Psoas muscle (tissue), 8 donors: ENCODE data around the gene PDZD2. TPM values are rescaled to one million over a fixed set of nuclear protein-coding genes. Genes with fewer than 3 reads are reported as not detected.

Experiments used
- ATAC-seq, 4 donors: fragments of 200-7000 bp; cut with Tn5 transposase; one replicate each; pipeline ENCODE4 v1.9.1; 2020; ENCODE audit warnings: moderate library complexity in 3 of 4, mild to moderate bottlenecking in 2 of 4
- DNase-seq, 2 donors: peaks; one replicate each; pipeline ENCODE4 v3.0.0-alpha.2; 2020
- H3K27ac ChIP-seq: fragments of 200-600 bp; one replicate; pipeline ENCODE4 v1.8.0; 2022
- H3K27me3 ChIP-seq, 3 donors: fragments of 200-600 bp in 1 of 3; one replicate each; pipeline versions ENCODE4 v1.6.1 to v1.8.0; 2013 to 2022; ENCODE audit warnings: low read length in 2 of 3, mild to moderate bottlenecking in 2 of 3, moderate library complexity in 1 of 3; ENCODE audit not compliant: insufficient read depth in 3 of 3
- H3K36me3 ChIP-seq, 2 donors: fragments of 200-600 bp in 1 of 2; one replicate each; pipeline versions ENCODE4 v1.6.1 to v1.8.0; 2013 to 2022; ENCODE audit warnings: low read depth in 1 of 2, mild to moderate bottlenecking in 1 of 2, moderate library complexity in 1 of 2; ENCODE audit not compliant: insufficient read depth in 1 of 2
- H3K4me1 ChIP-seq: fragments of 200-600 bp; one replicate; pipeline ENCODE4 v1.8.0; 2022
- H3K4me3 ChIP-seq: fragments of 200-600 bp; one replicate; pipeline ENCODE4 v1.8.0; 2022; ENCODE audit warnings: mild to moderate bottlenecking
- H3K9me3 ChIP-seq: fragments of 200-600 bp; one replicate; pipeline ENCODE4 v1.8.0; 2022
- WGBS, 3 donors: extraction: QIAGEN DNeasy Blood & Tissue Kit; methylation state at CpG; one replicate each; pipeline versions ENCODE4 v1.1.6 to v1.1.7; 2013; 5-methylcytosine and 5-hydroxymethylcytosine counted together
- intact Hi-C, 2 donors: fragments of 100-400 bp; cut with DNase I; formaldehyde crosslinking; loops; one replicate each; pipeline versions ENCODE4 v1.11.0 to v1.14.2; 2022
- polyA plus RNA-seq, 3 donors: library from polyadenylated mRNA; stranded (reverse); fragments of 200-250 nt; gene quantifications; one replicate each; pipeline ENCODE4 v1.2.3, GENCODE V29; 2013
- total RNA-seq, 4 donors: library from RNA; stranded (reverse); fragmentation: NEBNext Ultra II Directional in 2 of 4; extraction: Animal tissue kit (Norgen Biotek cat#: 25700) in 2 of 4; gene quantifications; one replicate each; pipeline versions ENCODE4 v1.2.1 to v1.2.4, GENCODE V29; 2021 to 2023
- TF ChIP-seq, protein P1 (sequence below): fragments of 200-600 bp; IDR thresholded peaks from one replicate; pipeline ENCODE4 v1.8.0; 2022; ENCODE audit warnings: antibody characterized with exemption
- donor health status: healthy with polysubstance abuse.
- donor health status: DM: no; HTN: no; CAD: no; lungs with moderate emphysema.
- donor health status: Bipolar disorder and iron deficiency.
- donor health status: healthy.
- donor health status: DM: yes; HTN: yes; CAD: no.
- donor health status: DM: no; HTN: no; CAD: no.
- donor health status: DM: no; HTN: no; CAD: no.
- donor health status: DM: yes; HTN: yes; CAD: no.

Gene PDZD2
- total and polyA plus RNA-seq, 7 donors: 1.4 to 17.5 (median 4.5) TPM

DNA sequence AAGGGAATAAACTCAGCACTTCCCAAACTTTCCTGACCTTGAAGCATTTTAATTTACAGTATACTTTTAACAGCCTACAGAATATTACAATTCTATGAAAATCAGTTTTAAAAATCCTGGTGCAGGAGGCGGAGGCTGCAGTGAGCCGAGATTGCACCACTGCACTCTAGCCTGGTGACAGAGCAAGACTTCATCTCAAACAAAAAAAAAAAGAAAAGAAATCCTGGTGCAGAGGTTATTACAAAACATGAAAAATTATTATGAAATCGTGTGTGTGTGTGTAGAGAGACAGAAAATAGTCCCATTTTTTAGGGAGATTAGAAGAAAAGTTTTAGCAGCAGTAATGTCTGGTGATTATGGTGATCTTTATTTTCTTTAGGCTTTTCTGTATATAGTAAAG is 508.3 kb downstream of the PDZD2 start:
- peak in 2 of 4 donors; percentile 41 to 51 for ATAC-seq

DNA sequence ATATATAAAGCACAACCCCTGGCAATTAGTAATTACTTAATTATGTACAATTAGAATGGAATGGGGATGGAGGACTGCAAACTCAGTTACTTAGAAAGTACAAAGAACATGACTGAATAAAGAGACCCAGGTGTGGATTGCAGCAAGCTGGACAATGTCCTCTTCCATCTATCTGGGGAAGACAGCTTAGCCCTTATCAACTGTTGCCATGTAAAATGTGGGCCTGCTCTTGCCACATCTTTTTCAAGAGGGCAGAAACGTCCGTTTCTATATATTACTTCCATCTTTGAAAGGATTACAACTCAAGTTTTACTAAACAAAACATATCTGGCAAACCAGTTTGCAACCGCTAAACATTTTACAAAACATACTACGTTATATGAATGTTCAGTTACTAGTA is 509.0 kb downstream of the PDZD2 start:
- H3K4me3 ChIP-seq: no peak overlapping the region
- H3K36me3 ChIP-seq: no peaks in the 10 kb centered on the region
- H3K27ac ChIP-seq: no peak overlapping the region
- no peaks in the 10 kb centered on the region for H3K9me3 ChIP-seq
- H3K27me3 ChIP-seq: no peaks in the 10 kb centered on the region
- peaks cover 71% of the 10 kb centered on the region for H3K4me1 ChIP-seq
- 88 to 97% (median 88%) methylated on average over 4 of the region's 4 CpGs for WGBS, 3 donors
- TF ChIP-seq, protein P1, sequence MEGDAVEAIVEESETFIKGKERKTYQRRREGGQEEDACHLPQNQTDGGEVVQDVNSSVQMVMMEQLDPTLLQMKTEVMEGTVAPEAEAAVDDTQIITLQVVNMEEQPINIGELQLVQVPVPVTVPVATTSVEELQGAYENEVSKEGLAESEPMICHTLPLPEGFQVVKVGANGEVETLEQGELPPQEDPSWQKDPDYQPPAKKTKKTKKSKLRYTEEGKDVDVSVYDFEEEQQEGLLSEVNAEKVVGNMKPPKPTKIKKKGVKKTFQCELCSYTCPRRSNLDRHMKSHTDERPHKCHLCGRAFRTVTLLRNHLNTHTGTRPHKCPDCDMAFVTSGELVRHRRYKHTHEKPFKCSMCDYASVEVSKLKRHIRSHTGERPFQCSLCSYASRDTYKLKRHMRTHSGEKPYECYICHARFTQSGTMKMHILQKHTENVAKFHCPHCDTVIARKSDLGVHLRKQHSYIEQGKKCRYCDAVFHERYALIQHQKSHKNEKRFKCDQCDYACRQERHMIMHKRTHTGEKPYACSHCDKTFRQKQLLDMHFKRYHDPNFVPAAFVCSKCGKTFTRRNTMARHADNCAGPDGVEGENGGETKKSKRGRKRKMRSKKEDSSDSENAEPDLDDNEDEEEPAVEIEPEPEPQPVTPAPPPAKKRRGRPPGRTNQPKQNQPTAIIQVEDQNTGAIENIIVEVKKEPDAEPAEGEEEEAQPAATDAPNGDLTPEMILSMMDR: no peak
- ATAC-seq (no peak), DNase-seq (no peak)
- intact Hi-C loops: no loop called here

More for the DNA sequence above, 508.3 kb downstream of the PDZD2 start:
- Histone ChIP-seq H3K36me3 (no peaks in the 10 kb centered on the region), H3K4me1 (peaks cover 71% of the 10 kb centered on the region), H3K9me3 (no peaks in the 10 kb centered on the region), H3K27ac (no peak overlapping the region), H3K27me3 (no peaks in the 10 kb centered on the region), H3K4me3 (no peak overlapping the region)
- TF ChIP-seq, protein P1: no peak
- intact Hi-C loops: no loop called here
- DNase-seq: no peak
- WGBS, 3 donors: 64 to 73% (median 69%) methylated on average over 3 of the region's 3 CpGs

DNA sequence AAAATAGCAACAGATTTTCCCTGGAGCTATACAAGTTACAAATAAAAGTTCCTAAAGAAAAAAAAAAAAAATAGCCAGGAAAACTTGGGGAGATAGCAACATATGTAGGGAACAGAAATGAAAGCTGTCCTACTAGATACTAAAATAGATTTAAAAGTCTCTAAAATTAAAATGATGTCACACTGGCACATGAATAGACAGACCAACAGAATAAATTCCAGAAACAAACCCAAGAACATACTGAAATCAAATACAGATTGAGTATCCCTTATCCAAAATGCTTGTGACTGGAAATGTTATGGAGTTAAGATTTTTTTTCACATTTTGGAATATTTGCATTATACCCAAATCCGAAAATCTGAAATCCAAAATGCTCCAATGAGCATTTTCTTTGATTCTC is 511.4 kb downstream of the PDZD2 start:
- Histone ChIP-seq H3K4me1 (peaks cover 71% of the 10 kb centered on the region), H3K27ac (peak overlapping the region; percentile 37), H3K36me3 (no peaks in the 10 kb centered on the region), H3K27me3 (no peaks in the 10 kb centered on the region), H3K9me3 (no peaks in the 10 kb centered on the region), H3K4me3 (no peak overlapping the region)
- TF ChIP-seq, protein P1: no peak
- DNase-seq (no peak), ATAC-seq (no peak)
- intact Hi-C loops: no loop called here
- 82 to 97% (median 91%) methylated on average over 1 of the region's 1 CpG for WGBS, 3 donors

DNA sequence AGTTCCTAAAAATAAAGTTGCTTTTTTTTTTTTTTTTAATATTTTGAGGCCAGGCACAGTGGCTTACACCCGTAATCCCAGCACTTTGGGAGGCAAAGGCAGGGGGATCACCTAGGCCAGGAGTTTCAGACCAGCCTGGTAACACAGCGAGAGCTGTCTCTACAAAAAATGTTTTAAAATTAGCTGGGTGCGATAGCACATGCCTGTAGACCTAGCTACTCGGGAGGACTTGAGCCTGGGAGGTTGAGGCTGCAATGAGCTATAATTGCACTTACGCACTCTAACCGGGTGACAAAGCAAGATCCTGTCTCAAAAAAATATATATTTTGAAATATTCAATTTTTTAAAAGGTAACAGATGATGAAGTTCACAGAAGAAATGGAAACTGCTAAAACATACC is 512.3 kb downstream of the PDZD2 start:
- intact Hi-C loops: no loop called here
- Histone ChIP-seq H3K27me3 (no peaks in the 10 kb centered on the region), H3K36me3 (no peaks in the 10 kb centered on the region), H3K4me1 (peaks cover 64% of the 10 kb centered on the region), H3K4me3 (no peak overlapping the region), H3K27ac (peak overlapping the region; percentile 37), H3K9me3 (no peaks in the 10 kb centered on the region)
- ATAC-seq: peak in 2 of 4 donors; percentile 24 to 34
- TF ChIP-seq, protein P1: no peak
- 65 to 83% (median 73%) methylated on average over 6 of the region's 6 CpGs for WGBS, 3 donors
- no peak for DNase-seq

DNA sequence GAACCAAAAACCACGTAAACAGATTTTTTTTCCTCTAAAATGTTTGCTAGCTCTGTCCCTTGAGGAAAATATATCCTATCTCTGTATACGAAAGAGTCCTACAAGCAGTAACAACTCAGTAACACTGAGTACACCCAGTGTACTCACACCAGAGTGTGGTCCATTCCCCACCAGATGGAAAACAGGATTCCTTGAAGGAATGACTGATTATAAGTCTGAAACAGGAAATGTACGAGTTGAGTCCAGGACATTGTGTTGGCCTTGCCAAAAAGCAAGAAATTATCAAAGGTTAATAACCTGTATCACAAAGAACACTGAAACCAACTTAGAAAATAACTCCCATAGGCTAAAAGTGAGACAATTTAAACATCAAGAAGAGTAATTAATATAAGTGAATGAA is 514.8 kb downstream of the PDZD2 start:
- TF ChIP-seq, protein P1: no peak
- intact Hi-C loops: no loop called here
- no peak for DNase-seq
- Histone ChIP-seq H3K4me3 (no peak overlapping the region), H3K9me3 (no peaks in the 10 kb centered on the region), H3K4me1 (peaks cover 66% of the 10 kb centered on the region), H3K36me3 (no peaks in the 10 kb centered on the region), H3K27ac (peak overlapping the region; percentile 3), H3K27me3 (no peaks in the 10 kb centered on the region)
- 50 to 66% (median 53%) methylated on average over 3 of the region's 3 CpGs for WGBS, 3 donors
- ATAC-seq: no peak
